NCI-H69 (cell line): ENCODE measurements around the gene ZG16B.

ENCODE experiments used
- DNase-seq: peaks from one replicate; lab custom pipeline; 2025; lab: John Stamatoyannopoulos, UW

Gene ZG16B

GRCh38 chr16:2825049-2825742 is 4.9 kb upstream of the ZG16B start:
- no peak for DNase-seq

GRCh38 chr16:2825906-2826305 is 4.2 kb upstream of the ZG16B start:
- no peak for DNase-seq

- DNase-seq, result no peak
These were observed 3.3 kb upstream of the ZG16B start for GRCh38 chr16:2826591-2827373.

- peak; percentile 41 for DNase-seq
These were observed 2.7 kb upstream of the ZG16B start for GRCh38 chr16:2827374-2827791.

- DNase-seq, result no peak
These were observed 2.1 kb upstream of the ZG16B start for GRCh38 chr16:2827831-2828520.

- no peak for DNase-seq
These were observed 1.6 kb upstream of the ZG16B start for GRCh38 chr16:2828521-2828840.

GRCh38 chr16:2828876-2829430 is 1.1 kb upstream of the ZG16B start:
- no peak for DNase-seq

GRCh38 chr16:2830355-2830695 is 222 bp downstream of the ZG16B start:
- DNase-seq, result no peak

GRCh38 chr16:2831203-2831602 is 1.1 kb downstream of the ZG16B start:
- no peak for DNase-seq

GRCh38 chr16:2833776-2834175 is 3.7 kb downstream of the ZG16B start:
- no peak for DNase-seq

GRCh38 chr16:2834968-2835367 is 4.9 kb downstream of the ZG16B start:
- no peak for DNase-seq

GRCh38 chr16:2835638-2836493 is 5.8 kb downstream of the ZG16B start:
- DNase-seq, result no peak

GRCh38 chr16:2836646-2837508 is 6.8 kb downstream of the ZG16B start:
- DNase-seq, result no peak

GRCh38 chr16:2838928-2839327 is 8.8 kb downstream of the ZG16B start:
- DNase-seq, result peak; percentile 72

- DNase-seq, result no peak
These were observed 9.7 kb downstream of the ZG16B start for GRCh38 chr16:2839650-2840450.

- no peak for DNase-seq
These were observed 10.8 kb downstream of the ZG16B start for GRCh38 chr16:2840914-2841313.

- no peak for DNase-seq
These were observed 11.7 kb downstream of the ZG16B start for GRCh38 chr16:2841606-2842339.

- peak; percentile 66 for DNase-seq
These were observed 12.4 kb downstream of the ZG16B start for GRCh38 chr16:2842340-2843000.

GRCh38 chr16:2843526-2843925 is 13.4 kb downstream of the ZG16B start:
- no peak for DNase-seq
